Fibroblast of the aortic adventitia (primary cell): ENCODE data around the gene RPS6KA5. TPM values are rescaled to one million over a fixed set of nuclear protein-coding genes. Genes with fewer than 3 reads are reported as not detected.
"Not testable (repeated sequence)": the region's sequence is repeated elsewhere in the genome, so short reads cannot be mapped to it uniquely, and the experiment has no call there.

Experiments
- DNase-seq: peaks from one replicate; pipeline ENCODE4 v3.0.0-alpha.2; 2010; ENCODE audit warnings: low read depth
- H3K4me3 ChIP-seq: 2 replicates; pipeline ENCODE4 v1.5.1; 2011; ENCODE audit warnings: low read depth, mild to moderate bottlenecking, control low read depth, low read length, moderate library complexity
- total RNA-seq: library from RNA; depleted of rRNA; stranded (reverse); fragments of >200 nt; gene quantifications from 2 replicates; pipeline ENCODE4 v1.2.3, GENCODE V29; 2012; ENCODE audit warnings: low replicate concordance
- TF ChIP-seq, protein P1 (sequence below): IDR thresholded peaks from 2 replicates; pipeline ENCODE4 v1.5.1; 2011; ENCODE audit warnings: mild to moderate bottlenecking, low read length, control low read depth, inconsistent platforms; ENCODE audit not compliant: insufficient read depth

The RPS6KA5 gene
- total RNA-seq, 1 donor, result 5.0 TPM

DNA sequence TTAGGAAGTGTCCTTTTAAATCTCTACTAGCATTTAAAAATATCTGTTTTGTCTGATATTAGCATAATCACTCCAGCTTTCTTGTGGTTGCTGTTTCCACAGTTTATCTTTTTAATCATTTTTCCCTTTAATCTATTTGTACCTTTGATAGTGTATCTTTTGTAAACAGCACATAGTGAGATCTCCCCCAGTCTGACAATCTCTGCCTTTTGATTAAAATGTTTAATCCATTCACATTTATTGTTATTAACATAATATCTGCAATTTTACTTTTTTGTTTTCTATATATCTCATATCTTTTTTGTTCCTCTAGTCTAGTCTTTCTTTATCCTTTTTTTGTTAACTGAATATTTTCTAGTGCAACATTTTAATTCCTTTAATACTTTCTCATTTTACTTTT is 104.2 kb downstream of the RPS6KA5 start:
- no peak overlapping the region for H3K4me3 ChIP-seq
- TF ChIP-seq, protein P1, sequence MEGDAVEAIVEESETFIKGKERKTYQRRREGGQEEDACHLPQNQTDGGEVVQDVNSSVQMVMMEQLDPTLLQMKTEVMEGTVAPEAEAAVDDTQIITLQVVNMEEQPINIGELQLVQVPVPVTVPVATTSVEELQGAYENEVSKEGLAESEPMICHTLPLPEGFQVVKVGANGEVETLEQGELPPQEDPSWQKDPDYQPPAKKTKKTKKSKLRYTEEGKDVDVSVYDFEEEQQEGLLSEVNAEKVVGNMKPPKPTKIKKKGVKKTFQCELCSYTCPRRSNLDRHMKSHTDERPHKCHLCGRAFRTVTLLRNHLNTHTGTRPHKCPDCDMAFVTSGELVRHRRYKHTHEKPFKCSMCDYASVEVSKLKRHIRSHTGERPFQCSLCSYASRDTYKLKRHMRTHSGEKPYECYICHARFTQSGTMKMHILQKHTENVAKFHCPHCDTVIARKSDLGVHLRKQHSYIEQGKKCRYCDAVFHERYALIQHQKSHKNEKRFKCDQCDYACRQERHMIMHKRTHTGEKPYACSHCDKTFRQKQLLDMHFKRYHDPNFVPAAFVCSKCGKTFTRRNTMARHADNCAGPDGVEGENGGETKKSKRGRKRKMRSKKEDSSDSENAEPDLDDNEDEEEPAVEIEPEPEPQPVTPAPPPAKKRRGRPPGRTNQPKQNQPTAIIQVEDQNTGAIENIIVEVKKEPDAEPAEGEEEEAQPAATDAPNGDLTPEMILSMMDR, result no peak
- DNase-seq, result no peak

DNA sequence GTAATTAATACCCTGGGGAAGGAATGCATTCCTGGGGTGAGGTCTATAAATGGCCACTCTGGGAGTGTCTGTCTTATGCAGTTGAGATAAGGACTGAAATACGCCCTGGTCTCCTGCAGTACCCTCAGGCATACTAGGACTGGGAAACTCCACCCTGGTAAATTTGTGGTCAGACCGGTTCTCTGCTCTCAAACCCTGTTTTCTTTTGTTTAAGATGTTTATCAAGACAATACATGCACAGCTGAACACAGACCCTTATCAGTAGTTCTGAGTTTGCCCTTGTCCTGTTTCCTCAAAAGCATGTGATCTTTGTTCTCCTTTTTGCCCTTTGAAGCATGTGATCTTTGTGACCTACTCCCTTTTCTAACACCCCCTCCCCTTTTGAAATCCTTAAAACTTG is 106.8 kb downstream of the RPS6KA5 start:
- not testable (repeated sequence) for DNase-seq, H3K4me3 ChIP-seq

DNA sequence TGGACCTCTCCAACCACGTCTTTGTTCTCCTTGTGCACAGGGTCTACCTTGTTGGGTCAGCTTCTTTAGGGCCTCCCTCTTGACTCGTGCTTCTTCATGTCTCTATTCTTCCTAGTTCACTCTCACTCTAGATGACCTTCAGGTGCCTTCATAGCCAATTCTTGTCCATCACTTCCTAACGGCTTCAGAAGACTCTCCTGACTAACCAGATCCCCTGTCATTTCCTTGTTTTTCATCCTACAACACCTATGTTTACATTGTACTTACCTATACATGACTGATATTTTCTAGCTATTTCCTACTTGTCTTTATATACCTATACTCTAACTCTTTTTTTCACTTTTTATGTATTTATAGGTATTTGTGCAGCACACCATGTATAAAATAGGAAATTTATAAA is 117.1 kb downstream of the RPS6KA5 start:
- TF ChIP-seq, protein P1, result no peak
- no peak overlapping the region for H3K4me3 ChIP-seq
- no peak for DNase-seq

GRCh38 chr14:90942511-90942910 is 117.9 kb downstream of the RPS6KA5 start:
- DNase-seq, result no peak
- TF ChIP-seq, protein P1, result no peak
- no peak overlapping the region for H3K4me3 ChIP-seq

DNA sequence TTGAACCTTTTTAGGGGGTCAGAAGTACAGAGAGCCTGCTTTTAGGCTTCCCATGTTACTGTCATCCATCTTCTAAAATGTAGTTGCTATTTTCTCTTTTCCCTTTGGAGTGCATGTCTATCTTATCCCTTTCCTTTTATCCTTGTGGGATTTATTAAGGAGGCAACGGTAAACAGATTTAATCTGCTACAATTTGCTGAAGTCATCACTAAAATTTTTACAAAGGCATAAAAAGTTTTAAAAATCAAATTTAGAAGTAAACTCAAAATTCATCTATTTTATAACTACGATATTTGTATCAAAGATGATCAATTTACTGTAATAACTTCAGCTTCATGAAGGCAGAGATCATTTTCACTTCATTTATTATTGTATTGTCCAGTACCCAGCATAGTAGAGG is 118.7 kb downstream of the RPS6KA5 start:
- TF ChIP-seq, protein P1, result no peak
- no peak for DNase-seq
- no peak overlapping the region for H3K4me3 ChIP-seq

DNA sequence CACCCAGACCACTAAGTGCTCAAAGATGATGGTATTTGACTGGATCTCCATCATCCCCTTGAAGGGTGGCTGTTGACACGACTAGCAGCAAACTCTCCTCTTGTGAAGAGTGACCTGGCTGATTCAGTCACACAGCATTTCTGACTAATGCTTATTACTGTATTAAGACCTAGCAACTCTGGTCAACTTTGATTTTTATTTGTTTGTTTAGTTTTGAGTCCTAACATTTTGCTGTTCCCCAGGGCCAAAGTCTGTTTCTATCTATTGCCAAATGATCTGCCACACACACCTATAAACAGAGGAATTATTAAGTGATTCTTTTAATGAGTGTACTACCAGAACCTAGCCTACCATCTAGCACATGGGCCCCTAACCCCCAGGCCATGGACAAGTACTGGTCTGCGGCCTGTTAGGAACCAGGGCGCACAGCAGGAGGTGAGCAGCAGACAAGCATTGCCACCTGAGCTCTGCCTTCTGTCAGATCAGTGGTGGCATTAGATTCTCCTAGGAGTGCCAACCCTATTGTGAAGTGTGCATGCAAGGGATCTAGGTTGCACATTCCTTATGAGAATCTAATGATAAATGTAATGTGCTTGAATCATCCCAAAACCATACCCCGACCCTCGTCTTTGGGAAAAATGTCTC is 120.0 kb downstream of the RPS6KA5 start:
- TF ChIP-seq, protein P1, result no peak
- H3K4me3 ChIP-seq, result no peak overlapping the region
- DNase-seq, result no peak

DNA sequence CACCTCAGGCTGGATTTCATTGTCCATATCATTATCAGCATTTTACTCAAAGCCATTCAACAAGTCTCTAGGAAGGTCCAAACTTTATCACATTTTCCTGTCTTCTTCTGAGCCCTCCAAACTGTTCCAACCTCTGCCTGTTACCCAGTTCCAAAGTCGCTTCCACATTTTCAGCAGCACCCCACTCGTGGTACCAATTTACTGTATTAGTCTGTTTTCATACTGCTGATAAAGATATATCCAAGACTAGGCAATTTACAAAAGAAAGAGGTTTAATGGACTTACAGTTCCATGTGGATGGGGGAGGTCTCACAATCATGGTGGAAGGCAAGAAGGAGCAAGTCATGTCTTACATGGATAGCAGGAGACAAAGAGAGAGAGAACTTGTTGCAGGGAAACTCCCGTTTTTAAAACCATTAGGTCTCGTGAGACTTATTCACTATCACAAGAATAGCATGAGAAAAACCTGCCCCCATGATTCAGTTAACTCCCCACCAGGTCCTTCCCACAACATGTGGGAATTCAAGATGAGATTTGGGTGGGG is 121.1 kb downstream of the RPS6KA5 start:
- DNase-seq, H3K4me3 ChIP-seq: not testable (repeated sequence)

GRCh38 chr14:90938615-90939014 is 121.8 kb downstream of the RPS6KA5 start:
- DNase-seq, result no peak
- TF ChIP-seq, protein P1, result no peak
- H3K4me3 ChIP-seq, result no peak overlapping the region
